Gastroesophageal sphincter (tissue), 3 donors: ENCODE measurements around the gene TFAP2B.

Experiments used
- EP300 ChIP-seq: sonication (generic); formaldehyde crosslinking; IDR thresholded peaks from one replicate; pipeline ENCODE4 v1.6.1; 2017; ENCODE audit warnings: antibody characterized with exemption, mild to moderate bottlenecking
- POLR2AphosphoS5 ChIP-seq: sonication (generic); formaldehyde crosslinking; IDR thresholded peaks from one replicate; pipeline ENCODE4 v1.6.1; 2017; ENCODE audit warnings: antibody characterized with exemption
- TF ChIP-seq, protein P1 (sequence below), 4 experiments: fragments of 200-600 bp in 2 of 4; fragments of 450-650 bp in 2 of 4; sonication (generic) in 1 of 4; IDR thresholded peaks; one replicate each; pipeline ENCODE4 v1.5.1; 2017 to 2019; ENCODE audit warnings: antibody characterized with exemption in 4 of 4, mild to moderate bottlenecking in 2 of 4, moderate library complexity in 2 of 4

DNA sequence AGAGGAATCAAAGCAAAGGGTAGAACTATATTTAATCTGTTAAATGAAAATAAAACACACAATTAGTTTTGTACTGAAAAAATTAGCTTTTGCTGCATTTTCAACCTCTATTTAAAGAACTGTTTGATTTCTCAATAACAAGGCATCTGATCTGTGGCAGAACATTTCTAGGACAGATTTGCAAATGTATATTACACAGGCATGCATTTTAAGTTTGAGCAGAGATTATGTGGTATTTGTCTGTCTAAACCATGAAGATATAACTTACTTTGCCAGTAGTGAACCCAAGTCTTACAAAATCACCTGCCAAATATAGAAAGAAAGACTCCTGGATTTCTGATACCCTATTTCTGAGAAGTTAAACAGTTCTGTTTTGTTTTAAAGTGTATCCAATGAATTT, 71.9 kb downstream of the TFAP2B start:
- TF ChIP-seq, protein P1, sequence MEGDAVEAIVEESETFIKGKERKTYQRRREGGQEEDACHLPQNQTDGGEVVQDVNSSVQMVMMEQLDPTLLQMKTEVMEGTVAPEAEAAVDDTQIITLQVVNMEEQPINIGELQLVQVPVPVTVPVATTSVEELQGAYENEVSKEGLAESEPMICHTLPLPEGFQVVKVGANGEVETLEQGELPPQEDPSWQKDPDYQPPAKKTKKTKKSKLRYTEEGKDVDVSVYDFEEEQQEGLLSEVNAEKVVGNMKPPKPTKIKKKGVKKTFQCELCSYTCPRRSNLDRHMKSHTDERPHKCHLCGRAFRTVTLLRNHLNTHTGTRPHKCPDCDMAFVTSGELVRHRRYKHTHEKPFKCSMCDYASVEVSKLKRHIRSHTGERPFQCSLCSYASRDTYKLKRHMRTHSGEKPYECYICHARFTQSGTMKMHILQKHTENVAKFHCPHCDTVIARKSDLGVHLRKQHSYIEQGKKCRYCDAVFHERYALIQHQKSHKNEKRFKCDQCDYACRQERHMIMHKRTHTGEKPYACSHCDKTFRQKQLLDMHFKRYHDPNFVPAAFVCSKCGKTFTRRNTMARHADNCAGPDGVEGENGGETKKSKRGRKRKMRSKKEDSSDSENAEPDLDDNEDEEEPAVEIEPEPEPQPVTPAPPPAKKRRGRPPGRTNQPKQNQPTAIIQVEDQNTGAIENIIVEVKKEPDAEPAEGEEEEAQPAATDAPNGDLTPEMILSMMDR (IDR thresholded peaks at IDR 0.05) = no peak
- TF ChIP-seq POLR2AphosphoS5 = no peak
- TF ChIP-seq EP300 = no peak
